Neuronal stem cell (in vitro differentiated cells): Measurements from ENCODE around the gene CADPS.

Source experiments
- DNase-seq: peaks from one replicate; pipeline ENCODE4 v3.0.0-alpha.2; 2013; ENCODE audit warnings: low spot score
- H2AFZ ChIP-seq: one replicate; pipeline ENCODE4 v1.6.1; 2013; ENCODE audit warnings: mild to moderate bottlenecking, low read length, inconsistent platforms
- H2AK5ac ChIP-seq: 2 replicates; pipeline ENCODE4 v1.6.1; 2013; ENCODE audit warnings: low read depth, mild to moderate bottlenecking, inconsistent platforms, low read length, moderate library complexity, mixed read lengths
- H2BK120ac ChIP-seq: 2 replicates; pipeline ENCODE4 v1.6.1; 2013; ENCODE audit warnings: low read depth, mild to moderate bottlenecking, inconsistent platforms, low read length, moderate library complexity, mixed read lengths
- H2BK12ac ChIP-seq: one replicate; pipeline ENCODE4 v1.6.1; 2013; ENCODE audit warnings: low read length, inconsistent platforms
- H2BK15ac ChIP-seq: 2 replicates; pipeline ENCODE4 v1.6.1; 2013; ENCODE audit warnings: mild to moderate bottlenecking, low read length, inconsistent platforms, mixed read lengths
- H2BK5ac ChIP-seq: one replicate; pipeline ENCODE4 v1.6.1; 2013; ENCODE audit warnings: inconsistent platforms, mild to moderate bottlenecking, low read length, moderate library complexity
- H3K14ac ChIP-seq: one replicate; pipeline ENCODE4 v1.6.1; 2013; ENCODE audit warnings: low read length, inconsistent platforms
- H3K18ac ChIP-seq: 2 replicates; pipeline ENCODE4 v1.6.1; 2013; ENCODE audit warnings: low read length, inconsistent platforms
- H3K23ac ChIP-seq: 2 replicates; pipeline ENCODE4 v1.6.1; 2013; ENCODE audit warnings: low read depth, mild to moderate bottlenecking, mixed read lengths, low read length, inconsistent platforms; ENCODE audit not compliant: poor library complexity
- H3K27ac ChIP-seq: replicated peaks from 3 replicates; pipeline ENCODE4 v1.5.1; 2013; ENCODE audit warnings: low read length, inconsistent platforms
- H3K27me3 ChIP-seq, 3 experiments: 2 replicates each; pipeline ENCODE4 v1.6.1; 2013; ENCODE audit warnings: low read length in 3 of 3, mild to moderate bottlenecking in 2 of 3, inconsistent platforms in 1 of 3, low read depth in 1 of 3, mixed read lengths in 1 of 3, moderate library complexity in 1 of 3; ENCODE audit not compliant: control insufficient read depth in 3 of 3, insufficient read depth in 3 of 3
- H3K36me3 ChIP-seq, 2 donors: replicated peaks in 1 of 2; 2 replicates each; pipeline ENCODE4 v1.6.1; 2013; ENCODE audit warnings: low read length in 2 of 2; ENCODE audit not compliant: control insufficient read depth in 2 of 2, insufficient read depth in 2 of 2
- H3K4ac ChIP-seq: 2 replicates; pipeline ENCODE4 v1.6.1; 2013; ENCODE audit warnings: inconsistent platforms, mild to moderate bottlenecking, low read length, moderate library complexity
- H3K4me1 ChIP-seq, 2 donors: 1 replicate in 1 of 2; 2 replicates in 1 of 2; pipeline ENCODE4 v1.6.1; 2013; ENCODE audit warnings: low read length in 2 of 2, low read depth in 1 of 2; ENCODE audit not compliant: control insufficient read depth in 2 of 2, insufficient read depth in 1 of 2
- H3K4me2 ChIP-seq: one replicate; pipeline ENCODE4 v1.6.1; 2013; ENCODE audit warnings: mild to moderate bottlenecking, low read length, inconsistent platforms; ENCODE audit not compliant: insufficient read depth, poor library complexity, severe bottlenecking
- H3K4me3 ChIP-seq, 2 donors: 2 replicates each; pipeline ENCODE4 v1.5.1; 2013; ENCODE audit warnings: low read length in 2 of 2, mild to moderate bottlenecking in 2 of 2, inconsistent platforms in 1 of 2, moderate library complexity in 1 of 2
- H3K79me1 ChIP-seq: one replicate; pipeline ENCODE4 v1.6.1; 2013; ENCODE audit warnings: low read depth, mild to moderate bottlenecking, inconsistent platforms, low read length, moderate library complexity
- H3K9ac ChIP-seq: one replicate; pipeline ENCODE4 v1.6.1; 2013; ENCODE audit warnings: mild to moderate bottlenecking, low read depth, low read length, inconsistent platforms; ENCODE audit not compliant: poor library complexity
- H3K9me3 ChIP-seq, 2 donors: replicated peaks in 1 of 2; 2 replicates each; pipeline versions ENCODE3 to v1.6.1; 2013; ENCODE audit warnings: low read length in 2 of 2, mild to moderate bottlenecking in 2 of 2, inconsistent platforms in 1 of 2, low read depth in 1 of 2, mixed read lengths in 1 of 2, moderate library complexity in 1 of 2; ENCODE audit not compliant: control insufficient read depth in 2 of 2, insufficient read depth in 1 of 2
- H4K8ac ChIP-seq: one replicate; pipeline ENCODE4 v1.6.1; 2013; ENCODE audit warnings: low read depth, mild to moderate bottlenecking, inconsistent platforms, low read length, moderate library complexity
- H4K91ac ChIP-seq: one replicate; pipeline ENCODE4 v1.6.1; 2013; ENCODE audit warnings: low read length, low read depth, mild to moderate bottlenecking, inconsistent platforms; ENCODE audit not compliant: poor library complexity
- WGBS, 2 donors: extraction: QIAGEN DNeasy Blood & Tissue Kit; methylation state at CpG; one replicate each; pipeline ENCODE4 v1.1.7; 2013; ENCODE audit warnings: missing lambda C conversion rate in 2 of 2, mixed read lengths in 1 of 2; ENCODE audit not compliant: insufficient read length in 2 of 2, insufficient replicate concordance in 1 of 2; ENCODE audit errors: extremely low coverage in 2 of 2; 5-methylcytosine and 5-hydroxymethylcytosine counted together

The CADPS gene

DNA sequence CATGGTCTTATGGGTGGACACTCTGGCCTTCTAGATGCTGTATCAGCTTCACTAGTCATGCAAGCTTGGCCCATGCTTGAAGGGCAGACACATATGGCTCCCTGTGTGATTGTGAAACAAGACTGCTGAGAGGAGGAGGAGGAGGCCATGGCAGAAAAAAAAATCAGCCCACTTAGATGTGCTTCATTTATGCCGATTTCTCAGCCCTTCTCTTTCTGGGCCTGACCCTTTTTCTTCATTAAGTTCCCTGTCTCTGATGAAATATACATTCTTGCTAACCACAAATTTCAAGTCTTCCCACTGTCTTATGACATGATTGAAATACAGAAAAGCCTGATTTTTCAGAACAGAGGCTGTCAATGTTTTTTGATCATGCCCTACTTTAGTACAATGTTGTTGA lies 288.9 kb downstream of the CADPS start:
- H2BK5ac ChIP-seq = no peak overlapping the region
- H2BK120ac ChIP-seq = no peak overlapping the region
- H3K79me1 ChIP-seq = no peaks in the 10 kb centered on the region
- H3K4me2 ChIP-seq = no peak overlapping the region
- H2BK12ac ChIP-seq = no peak overlapping the region
- no peak overlapping the region for H3K4me3 ChIP-seq
- H3K9me3 ChIP-seq = no peaks in the 10 kb centered on the region
- H2AFZ ChIP-seq = no peak overlapping the region
- no peak for DNase-seq
- WGBS, 2 donors = no CpG with 5 or more reads among the region's 1 CpG
- no peak overlapping the region for H3K14ac ChIP-seq
- H3K27ac ChIP-seq = no peak overlapping the region
- no peak overlapping the region for H3K4ac ChIP-seq
- H2AK5ac ChIP-seq = no peak overlapping the region
- H3K4me1 ChIP-seq = peaks cover 0 to 2% of the 10 kb centered on the region in 2 donors
- H3K9ac ChIP-seq = no peak overlapping the region
- no peak overlapping the region for H4K91ac ChIP-seq
- no peaks in the 10 kb centered on the region for H3K27me3 ChIP-seq
- no peak overlapping the region for H4K8ac ChIP-seq
- H3K36me3 ChIP-seq = no peaks in the 10 kb centered on the region
- no peak overlapping the region for H2BK15ac ChIP-seq
- no peak overlapping the region for H3K23ac ChIP-seq
- no peak overlapping the region for H3K18ac ChIP-seq

DNA sequence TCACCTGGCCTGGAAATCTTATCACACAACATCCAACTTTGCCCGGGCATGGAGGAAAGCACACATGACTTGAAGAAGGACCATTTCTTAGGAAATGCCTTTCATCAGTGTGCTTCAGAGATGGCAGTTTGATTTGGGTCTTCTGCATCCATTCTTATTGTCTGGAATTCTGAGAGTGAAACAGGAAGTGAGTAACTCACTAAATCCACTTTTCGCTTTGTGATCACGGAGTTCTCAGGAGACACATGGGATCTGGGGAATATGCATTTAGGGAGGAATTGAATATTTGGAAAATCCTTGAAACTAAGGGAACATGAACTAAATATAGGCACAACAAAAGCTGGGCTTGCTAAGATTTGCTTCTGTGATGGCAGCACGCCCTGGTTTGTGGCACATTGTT lies 289.4 kb downstream of the CADPS start:
- Histone ChIP-seq H4K91ac (no peak overlapping the region), H4K8ac (no peak overlapping the region), H2AFZ (no peak overlapping the region), H3K36me3 (no peaks in the 10 kb centered on the region), H3K14ac (no peak overlapping the region), H3K4me2 (no peak overlapping the region), H2BK12ac (no peak overlapping the region), H3K79me1 (no peaks in the 10 kb centered on the region), H3K4me3 (no peak overlapping the region), H3K27ac (no peak overlapping the region), H3K23ac (no peak overlapping the region), H3K9me3 (no peaks in the 10 kb centered on the region), H2AK5ac (no peak overlapping the region), H3K18ac (no peak overlapping the region), H2BK15ac (no peak overlapping the region), H3K9ac (no peak overlapping the region), H3K4ac (no peak overlapping the region), H2BK5ac (no peak overlapping the region), H3K4me1 (peaks cover 0 to 2% of the 10 kb centered on the region in 2 donors), H3K27me3 (no peaks in the 10 kb centered on the region), H2BK120ac (no peak overlapping the region)
- DNase-seq = no peak
- no CpG with 5 or more reads among the region's 4 CpGs for WGBS, 2 donors

DNA sequence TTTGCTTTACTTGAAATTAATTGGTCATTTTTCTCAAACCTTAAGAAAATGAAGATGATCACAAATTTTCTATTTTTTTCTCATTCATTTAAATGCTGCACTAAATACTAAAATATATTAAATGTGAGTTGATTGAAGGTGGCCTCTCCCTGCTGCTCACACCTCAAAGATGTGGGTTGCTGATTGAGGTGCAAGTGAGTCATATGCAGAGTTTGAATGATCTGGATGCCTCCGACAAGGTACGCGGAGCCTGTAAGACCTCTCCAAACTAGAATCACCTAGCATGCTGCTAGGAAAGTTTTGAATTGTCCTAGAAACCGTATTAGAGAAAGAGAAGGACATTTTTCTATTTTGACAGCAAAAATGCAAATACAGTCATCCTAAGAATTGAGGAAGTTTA lies 290.6 kb downstream of the CADPS start:
- H3K27ac ChIP-seq = no peak overlapping the region
- no CpG with 5 or more reads among the region's 4 CpGs for WGBS, 2 donors

DNA sequence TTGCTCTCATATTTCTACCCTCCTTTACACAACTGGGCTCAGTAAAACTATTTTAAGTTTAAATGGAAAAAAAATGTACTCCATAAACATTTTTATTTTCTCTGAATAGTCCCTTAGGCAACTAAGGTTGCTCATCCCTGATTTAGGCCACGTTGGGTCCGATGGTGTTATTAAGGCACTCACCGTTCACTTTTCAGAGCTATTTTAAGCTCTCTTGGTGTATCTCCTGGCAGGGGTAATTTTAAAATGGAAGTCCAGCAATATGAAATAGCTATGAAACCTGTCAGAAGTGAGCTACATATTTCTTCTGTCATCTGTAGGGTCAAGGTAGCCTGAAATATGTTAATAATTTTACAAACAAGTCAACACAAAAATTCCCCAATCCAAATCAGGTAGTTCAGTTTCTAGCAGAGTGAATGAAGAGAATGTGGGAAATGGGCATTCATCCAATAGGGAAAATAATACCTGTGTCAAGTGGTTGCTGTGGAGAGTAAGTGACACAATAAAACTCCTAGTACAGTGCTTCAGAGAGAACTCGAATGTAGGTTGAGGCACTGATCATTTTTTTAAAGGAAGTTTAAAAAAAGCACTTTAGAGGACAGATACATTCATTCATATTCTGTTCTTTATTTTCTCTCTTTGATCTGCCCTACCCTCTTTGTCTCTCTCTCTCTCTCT lies 292.6 kb downstream of the CADPS start:
- Histone ChIP-seq H3K9ac (no peak overlapping the region), H3K36me3 (no peaks in the 10 kb centered on the region), H3K14ac (no peak overlapping the region), H2AFZ (no peak overlapping the region), H3K27me3 (no peaks in the 10 kb centered on the region), H2BK15ac (no peak overlapping the region), H4K8ac (no peak overlapping the region), H3K79me1 (no peaks in the 10 kb centered on the region), H3K9me3 (no peaks in the 10 kb centered on the region), H2AK5ac (no peak overlapping the region), H3K18ac (no peak overlapping the region), H3K27ac (no peak overlapping the region), H3K4me3 (no peak overlapping the region), H2BK12ac (no peak overlapping the region), H3K4me1 (peaks cover 0 to under 1% of the 10 kb centered on the region in 2 donors), H3K23ac (no peak overlapping the region), H3K4ac (no peak overlapping the region), H3K4me2 (no peak overlapping the region), H2BK5ac (no peak overlapping the region), H4K91ac (no peak overlapping the region), H2BK120ac (no peak overlapping the region)
- DNase-seq = no peak
- no CpG with 5 or more reads among the region's 4 CpGs for WGBS, 2 donors

More for the DNA sequence above, 290.6 kb downstream of the CADPS start:
- H3K4me1 ChIP-seq = peaks cover 0 to 2% of the 10 kb centered on the region in 2 donors
- H3K18ac ChIP-seq = no peak overlapping the region
- H3K27me3 ChIP-seq = no peaks in the 10 kb centered on the region
- no peak overlapping the region for H2BK120ac ChIP-seq
- H2AK5ac ChIP-seq = no peak overlapping the region
- H3K23ac ChIP-seq = no peak overlapping the region
- H2BK15ac ChIP-seq = no peak overlapping the region
- H2BK12ac ChIP-seq = no peak overlapping the region
- no peak overlapping the region for H4K91ac ChIP-seq
- no peak overlapping the region for H3K4me2 ChIP-seq
- H3K14ac ChIP-seq = no peak overlapping the region
- H3K36me3 ChIP-seq = no peaks in the 10 kb centered on the region
- no peak overlapping the region for H4K8ac ChIP-seq
- H2AFZ ChIP-seq = no peak overlapping the region
- H2BK5ac ChIP-seq = no peak overlapping the region
- H3K9ac ChIP-seq = no peak overlapping the region
- no peaks in the 10 kb centered on the region for H3K79me1 ChIP-seq
- H3K4ac ChIP-seq = no peak overlapping the region
- no peaks in the 10 kb centered on the region for H3K9me3 ChIP-seq
- H3K4me3 ChIP-seq = no peak overlapping the region
- no peak for DNase-seq
